Adipocyte (in vitro differentiated cells): ENCODE results near the gene COX6A2.

Experiments used
- DNase-seq: peaks from one replicate; pipeline ENCODE4 v3.0.0-alpha.2; 2015; ENCODE audit warnings: low read depth
- H3K27me3 ChIP-seq: replicated peaks from 2 replicates; pipeline ENCODE4 v1.7.0; 2013; ENCODE audit warnings: mild to moderate bottlenecking, low read length, moderate library complexity; ENCODE audit not compliant: control insufficient read depth, insufficient read depth
- H3K36me3 ChIP-seq: 2 replicates; pipeline ENCODE4 v1.7.0; 2013; ENCODE audit warnings: low read length, mild to moderate bottlenecking, moderate library complexity; ENCODE audit not compliant: control insufficient read depth, insufficient read depth, severe bottlenecking
- H3K4me1 ChIP-seq: 2 replicates; pipeline ENCODE4 v1.7.0; 2013; ENCODE audit warnings: mild to moderate bottlenecking, low read length, moderate library complexity; ENCODE audit not compliant: control insufficient read depth, insufficient read depth
- H3K4me3 ChIP-seq: 2 replicates; pipeline ENCODE4 v1.7.0; 2013; ENCODE audit warnings: mild to moderate bottlenecking, low read length, moderate library complexity
- H3K9ac ChIP-seq: 2 replicates; pipeline ENCODE4 v1.7.0; 2013; ENCODE audit warnings: mild to moderate bottlenecking, low read length, moderate library complexity
- H3K9me3 ChIP-seq: 2 replicates; pipeline ENCODE4 v1.7.0; 2013; ENCODE audit warnings: mild to moderate bottlenecking, low read length, moderate library complexity; ENCODE audit not compliant: control insufficient read depth

COX6A2 gene

DNA sequence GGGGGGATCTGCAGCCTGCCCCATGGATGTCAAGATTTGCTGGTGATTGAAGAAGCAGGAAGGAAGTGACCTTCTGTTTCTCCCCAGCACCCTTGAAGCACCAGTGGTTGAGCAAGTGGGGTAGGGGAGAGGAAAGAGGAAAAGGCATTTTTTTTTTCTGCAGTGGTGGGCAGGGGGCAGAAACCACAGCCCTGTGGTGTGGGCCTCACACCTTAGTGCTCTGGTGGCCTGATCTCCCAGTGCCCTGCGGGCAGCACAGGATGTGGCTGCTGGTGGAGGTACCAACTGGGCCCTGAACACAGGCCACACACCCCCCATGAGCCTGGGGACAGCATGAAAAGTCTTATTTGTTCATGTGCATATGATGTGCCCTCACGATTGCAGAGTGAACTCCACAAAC lies 28.0 kb downstream of the COX6A2 start:
- Histone ChIP-seq H3K9me3 (peaks cover 8% of the 10 kb centered on the region), H3K36me3 (no peaks in the 10 kb centered on the region), H3K4me3 (no peak overlapping the region), H3K9ac (no peak overlapping the region), H3K27me3 (no peaks in the 10 kb centered on the region), H3K4me1 (peaks cover 3% of the 10 kb centered on the region)
- DNase-seq: no peak

DNA sequence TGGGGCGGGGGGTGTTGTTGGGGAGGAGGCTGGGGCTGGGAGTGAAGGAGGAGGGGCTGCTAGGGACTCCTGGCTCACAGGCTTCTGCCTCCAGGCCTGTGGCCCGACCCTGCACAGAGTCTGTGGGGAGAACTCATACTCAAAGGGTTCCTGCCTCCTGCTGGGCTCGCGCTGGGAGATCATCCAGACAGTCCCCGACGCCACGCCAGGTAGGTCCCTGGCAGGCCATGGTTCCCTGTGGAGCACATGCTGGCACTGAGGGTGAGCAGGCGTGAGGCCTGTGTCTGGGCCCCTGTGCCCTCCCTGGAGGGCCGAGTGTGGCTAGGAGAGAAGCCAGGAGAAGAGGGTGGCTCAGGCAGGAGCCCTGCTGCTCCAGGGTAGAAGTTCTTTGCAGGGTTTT lies 30.5 kb downstream of the COX6A2 start:
- H3K9ac ChIP-seq: no peak overlapping the region
- no peak overlapping the region for H3K4me3 ChIP-seq
- H3K4me1 ChIP-seq: no peaks in the 10 kb centered on the region
- peaks cover 8% of the 10 kb centered on the region for H3K9me3 ChIP-seq
- H3K36me3 ChIP-seq: no peaks in the 10 kb centered on the region
- peaks cover 2% of the 10 kb centered on the region for H3K27me3 ChIP-seq
- no peak for DNase-seq

DNA sequence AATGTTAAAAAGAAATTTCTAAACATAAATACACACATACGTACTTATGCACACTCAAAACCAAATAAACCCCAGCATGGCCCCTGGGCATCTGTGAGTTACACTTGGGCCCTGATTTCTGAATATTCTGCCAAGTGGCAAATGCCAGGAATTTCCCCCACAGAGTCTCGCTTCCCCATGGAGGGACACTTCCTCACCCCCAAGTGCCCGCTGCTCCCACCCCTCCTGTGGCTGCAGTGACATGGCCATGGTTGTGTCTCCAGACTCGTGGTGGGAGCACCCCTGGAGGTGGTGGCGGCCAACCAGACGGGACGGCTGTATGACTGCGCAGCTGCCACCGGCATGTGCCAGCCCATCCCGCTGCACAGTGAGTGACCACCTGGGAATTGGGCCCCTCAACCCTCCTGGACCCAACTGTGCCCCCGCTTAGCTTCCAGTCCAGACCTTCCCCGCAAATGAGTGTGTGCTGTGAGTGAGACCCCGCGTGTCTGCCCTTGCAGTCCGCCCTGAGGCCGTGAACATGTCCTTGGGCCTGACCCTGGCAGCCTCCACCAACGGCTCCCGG lies 31.0 kb downstream of the COX6A2 start:
- Histone ChIP-seq H3K27me3 (peaks cover 4% of the 10 kb centered on the region), H3K9ac (no peak overlapping the region), H3K4me1 (no peaks in the 10 kb centered on the region), H3K4me3 (no peak overlapping the region), H3K9me3 (peaks cover 8% of the 10 kb centered on the region), H3K36me3 (no peaks in the 10 kb centered on the region)
- DNase-seq: no peak

DNA sequence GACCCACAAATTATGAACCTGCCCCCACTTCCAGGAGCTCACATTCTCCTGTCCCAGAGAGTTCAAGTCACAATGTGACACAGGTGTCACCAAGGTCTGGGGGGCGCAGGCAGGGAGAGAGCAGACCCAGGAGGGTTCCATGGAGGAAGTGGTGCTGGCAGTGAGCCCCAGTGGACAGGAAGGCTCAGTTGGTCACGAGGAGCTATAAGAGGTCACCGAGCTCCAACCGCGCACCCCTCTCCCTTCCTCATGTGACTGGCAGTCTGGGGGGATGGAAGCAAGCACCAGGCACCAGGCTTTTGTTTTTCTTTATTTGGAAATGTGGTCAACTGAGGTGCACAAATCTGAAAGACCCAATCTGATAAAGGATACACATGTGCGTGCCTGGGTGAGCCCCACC lies 32.5 kb downstream of the COX6A2 start:
- H3K9ac ChIP-seq: no peak overlapping the region
- peaks cover 8% of the 10 kb centered on the region for H3K9me3 ChIP-seq
- H3K36me3 ChIP-seq: no peaks in the 10 kb centered on the region
- no peak for DNase-seq
- H3K4me1 ChIP-seq: no peaks in the 10 kb centered on the region
- peaks cover 7% of the 10 kb centered on the region for H3K27me3 ChIP-seq
- H3K4me3 ChIP-seq: no peak overlapping the region

DNA sequence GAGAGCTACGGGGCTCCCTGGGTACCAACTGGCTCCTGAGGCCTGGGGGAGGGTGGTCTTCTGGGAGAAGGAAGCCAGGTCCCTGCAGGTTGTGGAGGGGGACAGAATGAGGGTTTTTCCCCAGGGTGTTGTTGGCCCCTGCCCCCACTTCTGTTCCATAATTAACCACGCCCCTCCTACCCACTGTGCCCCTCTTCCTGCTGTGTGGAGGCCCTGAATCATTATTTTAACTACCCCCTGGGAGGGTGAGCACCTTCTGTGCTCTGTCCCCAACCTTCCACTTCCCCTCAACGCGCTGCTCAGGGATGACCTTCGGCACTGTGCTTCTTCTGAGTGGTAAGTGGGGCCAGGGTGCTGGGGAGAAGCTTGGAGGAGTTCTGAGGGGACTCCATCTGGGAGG lies 35.1 kb downstream of the COX6A2 start, which contains the start of gene ITGAD:
ITGAD (plus strand) TSS at position 280 of the 400 bp plus-strand sequence; CDS start at position 306, 26 bp downstream.
- Histone ChIP-seq H3K9me3 (no peaks in the 10 kb centered on the region), H3K27me3 (peaks cover 21% of the 10 kb centered on the region), H3K4me3 (no peak within 1 kb of the TSS)

DNA sequence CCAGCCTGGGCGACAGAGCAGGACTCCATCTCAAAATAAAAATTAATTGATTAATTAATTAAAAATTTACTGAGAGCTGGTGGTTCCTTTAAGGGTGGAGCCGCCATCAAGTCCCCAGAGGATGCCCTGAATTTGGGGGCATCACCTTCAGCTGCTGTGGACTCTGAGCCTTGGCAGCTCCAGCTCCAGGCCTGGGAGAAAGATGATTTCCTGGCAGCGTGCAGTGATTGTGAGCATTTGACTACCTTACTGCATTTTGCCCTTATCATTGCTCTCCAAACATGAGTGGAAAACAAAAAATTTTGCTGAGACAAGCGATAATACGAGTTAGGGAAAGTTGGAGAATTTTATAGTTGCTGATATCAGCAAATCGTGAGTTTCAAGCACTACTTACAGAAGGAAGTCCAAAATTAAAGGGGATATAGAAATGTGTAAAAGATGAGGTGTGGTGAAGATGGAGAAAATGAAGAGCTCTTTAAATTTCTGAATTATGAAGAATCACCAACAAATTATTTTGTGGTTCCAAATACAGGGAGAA lies 37.6 kb downstream of the COX6A2 start:
- Histone ChIP-seq H3K4me1 (peaks cover 5% of the 10 kb centered on the region), H3K9ac (no peak overlapping the region), H3K36me3 (no peaks in the 10 kb centered on the region), H3K27me3 (peaks cover 28% of the 10 kb centered on the region), H3K4me3 (no peak overlapping the region), H3K9me3 (no peaks in the 10 kb centered on the region)
- no peak for DNase-seq

More for the DNA sequence above, 35.1 kb downstream of the COX6A2 start, which contains the start of gene ITGAD:
- DNase-seq: no peak
- Histone ChIP-seq H3K4me1 (no peaks in the 10 kb centered on the region), H3K36me3 (no peaks in the 10 kb centered on the region), H3K9ac (no peak within 1 kb of the TSS)

DNA sequence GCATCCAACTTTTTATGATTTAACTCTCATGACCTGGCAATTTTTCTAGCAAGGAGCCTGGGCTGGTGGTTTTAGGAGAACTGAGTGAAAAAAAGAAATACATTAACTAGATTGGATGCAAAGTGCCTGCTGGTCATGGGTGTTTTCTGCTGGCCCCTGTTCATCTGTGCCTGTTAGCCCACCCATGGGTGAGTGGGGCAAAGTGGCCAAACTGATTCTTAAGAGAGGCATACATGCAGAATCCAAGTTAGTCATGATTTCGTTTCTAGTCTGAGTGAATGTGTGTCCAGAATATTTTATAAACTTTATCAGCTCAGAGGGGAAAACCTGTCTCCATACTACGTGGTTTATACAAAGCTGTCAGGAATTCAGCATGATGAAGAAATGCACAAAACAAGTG lies 39.6 kb downstream of the COX6A2 start:
- Histone ChIP-seq H3K9ac (no peak overlapping the region), H3K36me3 (no peaks in the 10 kb centered on the region), H3K9me3 (no peaks in the 10 kb centered on the region), H3K4me1 (peaks cover 5% of the 10 kb centered on the region), H3K27me3 (peaks cover 28% of the 10 kb centered on the region), H3K4me3 (no peak overlapping the region)
- no peak for DNase-seq

DNA sequence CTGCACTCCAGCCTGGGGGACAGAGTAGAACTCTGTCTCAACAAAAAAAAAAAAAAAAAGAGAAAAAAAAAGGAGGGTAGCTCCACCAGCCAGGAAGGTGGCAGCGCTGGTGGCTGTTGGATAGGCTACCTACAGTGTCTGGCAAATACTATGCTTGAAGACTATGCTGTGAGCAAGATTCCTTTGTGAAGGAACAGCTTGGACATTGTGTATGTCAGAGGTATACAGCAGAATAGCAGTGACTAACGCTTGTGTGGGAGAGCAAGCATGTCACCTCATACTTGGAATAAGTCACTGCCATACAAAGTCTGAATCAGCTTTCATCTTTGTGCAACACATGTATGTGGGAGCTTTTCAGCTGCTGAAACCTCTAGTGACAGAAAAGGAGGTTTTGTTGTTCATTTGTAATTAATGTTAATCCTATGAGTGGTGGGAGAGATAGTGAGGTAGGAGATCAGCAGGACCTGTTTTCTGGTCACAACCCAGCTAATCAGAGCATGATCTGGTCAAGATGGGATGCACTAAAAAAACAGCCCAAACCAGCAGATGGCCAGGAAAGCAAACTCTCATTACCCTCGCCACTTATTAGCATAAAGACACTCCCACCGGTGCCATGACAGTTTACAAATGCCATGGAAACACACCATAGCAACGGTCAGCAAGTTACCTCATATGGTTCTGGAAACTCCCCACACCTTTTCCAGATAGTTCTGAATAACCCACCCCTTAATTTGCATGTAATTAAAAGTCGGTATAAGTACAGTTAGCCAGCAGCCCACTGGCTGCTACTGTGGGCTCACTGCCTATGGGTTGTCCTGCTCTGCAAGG lies 41.8 kb downstream of the COX6A2 start:
- Histone ChIP-seq H3K9ac (no peak overlapping the region), H3K4me1 (peaks cover 7% of the 10 kb centered on the region), H3K36me3 (no peaks in the 10 kb centered on the region), H3K9me3 (no peaks in the 10 kb centered on the region), H3K4me3 (no peak overlapping the region), H3K27me3 (peaks cover 27% of the 10 kb centered on the region)
- peak; percentile 50 for DNase-seq

DNA sequence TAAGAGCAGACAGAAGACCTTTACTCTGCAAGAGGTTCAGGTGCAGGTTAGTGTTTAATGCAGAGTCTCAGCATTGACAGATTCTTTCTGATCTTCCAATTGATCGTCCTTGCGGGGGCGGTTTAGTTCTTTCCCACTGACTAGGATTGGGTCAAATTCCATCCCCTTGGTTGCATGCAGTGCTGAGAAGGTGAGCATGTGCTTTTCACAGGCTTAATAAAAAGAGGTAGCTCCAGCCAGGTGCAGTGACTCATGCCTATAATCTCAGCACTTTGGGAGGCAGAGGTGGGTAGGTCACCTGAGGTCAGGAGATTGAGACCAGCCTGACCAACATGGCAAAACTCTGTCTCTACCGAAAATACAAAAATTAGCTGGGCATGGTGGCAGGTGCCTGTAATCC lies 42.5 kb downstream of the COX6A2 start:
- DNase-seq: no peak
- no peak overlapping the region for H3K9ac ChIP-seq

DNA sequence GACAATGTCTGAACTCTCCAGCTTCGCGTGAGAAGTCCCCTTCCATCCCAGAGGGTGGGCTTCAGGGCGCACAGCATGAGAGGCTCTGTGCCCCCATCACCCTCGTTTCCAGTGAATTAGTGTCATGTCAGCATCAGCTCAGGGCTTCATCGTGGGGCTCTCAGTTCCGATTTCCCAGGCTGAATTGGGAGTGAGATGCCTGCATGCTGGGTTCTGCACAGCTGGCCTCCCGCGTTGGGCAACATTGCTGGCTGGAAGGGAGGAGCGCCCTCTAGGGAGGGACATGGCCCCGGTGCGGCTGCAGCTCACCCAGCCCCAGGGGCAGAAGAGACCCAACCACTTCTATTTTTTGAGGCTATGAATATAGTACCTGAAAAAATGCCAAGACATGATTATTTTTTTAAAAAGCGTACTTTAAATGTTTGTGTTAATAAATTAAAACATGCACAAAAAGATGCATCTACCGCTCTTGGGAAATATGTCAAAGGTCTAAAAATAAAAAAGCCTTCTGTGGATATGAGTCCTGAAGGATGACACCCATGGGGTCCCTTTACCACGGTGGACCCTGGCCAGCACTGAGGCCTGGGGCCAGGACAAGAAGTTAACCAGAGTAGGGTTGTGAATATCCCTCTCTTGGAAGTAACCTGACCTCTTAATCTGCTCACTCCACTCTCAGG lies 45.5 kb downstream of the COX6A2 start:
- H3K36me3 ChIP-seq: no peaks in the 10 kb centered on the region
- H3K9ac ChIP-seq: no peak overlapping the region
- H3K27me3 ChIP-seq: peaks cover 7% of the 10 kb centered on the region
- DNase-seq: peak; percentile 65
- no peaks in the 10 kb centered on the region for H3K9me3 ChIP-seq
- peaks cover 7% of the 10 kb centered on the region for H3K4me1 ChIP-seq
- no peak overlapping the region for H3K4me3 ChIP-seq

More for the DNA sequence above, 42.5 kb downstream of the COX6A2 start:
- H3K36me3 ChIP-seq: no peaks in the 10 kb centered on the region
- H3K9me3 ChIP-seq: no peaks in the 10 kb centered on the region
- H3K4me1 ChIP-seq: peaks cover 7% of the 10 kb centered on the region
- peaks cover 25% of the 10 kb centered on the region for H3K27me3 ChIP-seq
- H3K4me3 ChIP-seq: no peak overlapping the region

DNA sequence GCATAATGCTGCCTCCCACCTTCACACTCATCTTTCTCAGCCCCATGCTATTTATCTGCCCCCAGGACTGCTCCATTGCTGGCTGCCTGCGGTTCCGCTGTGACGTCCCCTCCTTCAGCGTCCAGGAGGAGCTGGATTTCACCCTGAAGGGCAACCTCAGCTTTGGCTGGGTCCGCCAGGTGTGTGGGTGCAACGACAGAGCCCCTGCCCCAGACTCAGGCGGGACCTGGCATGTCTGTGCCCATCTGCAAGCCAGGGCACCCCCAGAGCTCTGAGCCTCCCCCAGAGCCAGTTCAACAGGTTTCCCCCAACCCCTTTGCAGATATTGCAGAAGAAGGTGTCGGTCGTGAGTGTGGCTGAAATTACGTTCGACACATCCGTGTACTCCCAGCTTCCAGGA lies 48.0 kb downstream of the COX6A2 start:
- H3K9ac ChIP-seq: no peak overlapping the region
- DNase-seq: no peak
- peaks cover 2% of the 10 kb centered on the region for H3K4me1 ChIP-seq

More for the DNA sequence above, 48.0 kb downstream of the COX6A2 start:
- Histone ChIP-seq H3K27me3 (peaks cover 15% of the 10 kb centered on the region), H3K4me3 (no peak overlapping the region), H3K9me3 (peaks cover 5% of the 10 kb centered on the region), H3K36me3 (no peaks in the 10 kb centered on the region)
